Astrocyte (in vitro differentiated cells and primary cell): ENCODE measurements around the gene WDR37. TPM values are rescaled to one million over a fixed set of nuclear protein-coding genes. Genes with fewer than 3 reads are reported as not detected.

ENCODE experiments used
- DNase-seq: peaks from one replicate; pipeline ENCODE4 v3.0.0-alpha.2; 2010; ENCODE audit warnings: low read depth
- FAIRE-seq: peaks from 2 replicates; lab custom pipeline; 2011; peaks lifted over from hg19 to GRCh38; lab: Jason Lieb, UNC
- H2AFZ ChIP-seq: 2 replicates; pipeline ENCODE4 v1.6.0; 2012; ENCODE audit warnings: low read depth, low read length, inconsistent platforms
- H3K27ac ChIP-seq: 2 replicates; pipeline ENCODE4 v1.5.1; 2011; ENCODE audit warnings: low read depth, low read length, inconsistent platforms
- H3K27me3 ChIP-seq: 2 replicates; pipeline ENCODE4 v1.6.0; 2011; ENCODE audit warnings: low read length, inconsistent platforms; ENCODE audit not compliant: insufficient read depth
- H3K36me3 ChIP-seq: 2 replicates; pipeline ENCODE4 v1.5.1; 2011; ENCODE audit warnings: low read length, inconsistent platforms; ENCODE audit not compliant: insufficient read depth
- H3K4me1 ChIP-seq: 2 replicates; pipeline ENCODE4 v1.5.1; 2011; ENCODE audit warnings: low read length, inconsistent platforms; ENCODE audit not compliant: insufficient read depth
- H3K4me2 ChIP-seq: 2 replicates; pipeline ENCODE4 v1.6.0; 2012; ENCODE audit warnings: low read length, inconsistent platforms
- H3K4me3 ChIP-seq: 2 replicates; pipeline ENCODE4 v1.5.1; 2011; ENCODE audit warnings: low read depth, mild to moderate bottlenecking, low read length, inconsistent platforms; ENCODE audit not compliant: insufficient read depth
- H3K79me2 ChIP-seq: 2 replicates; pipeline ENCODE4 v1.6.0; 2012; ENCODE audit warnings: mild to moderate bottlenecking, low read length, inconsistent platforms; ENCODE audit not compliant: insufficient read depth
- H3K9ac ChIP-seq: 2 replicates; pipeline ENCODE4 v1.6.0; 2012; ENCODE audit warnings: mild to moderate bottlenecking, low read length, inconsistent platforms
- H3K9me3 ChIP-seq: 2 replicates; pipeline ENCODE4 v1.5.1; 2012; ENCODE audit warnings: low read depth, mild to moderate bottlenecking, low read length, inconsistent platforms; ENCODE audit not compliant: insufficient read depth
- H4K20me1 ChIP-seq: 2 replicates; pipeline ENCODE4 v1.6.0; 2012; ENCODE audit warnings: low read length, inconsistent platforms; ENCODE audit not compliant: insufficient read depth
- H3K27ac Mint-ChIP-seq: one replicate; pipeline ENCODE4 v1.8.0; 2021; ENCODE audit warnings: mild to moderate bottlenecking, mixed read lengths; ENCODE audit not compliant: unreplicated experiment
- H3K27me3 Mint-ChIP-seq: one replicate; pipeline ENCODE4 v1.8.0; 2021; ENCODE audit warnings: low read depth, mixed read lengths; ENCODE audit not compliant: unreplicated experiment
- H3K36me3 Mint-ChIP-seq: one replicate; pipeline ENCODE4 v1.8.0; 2021; ENCODE audit warnings: low read depth, mixed read lengths; ENCODE audit not compliant: unreplicated experiment
- H3K4me1 Mint-ChIP-seq: one replicate; pipeline ENCODE4 v1.8.0; 2021; ENCODE audit warnings: low read depth, mixed read lengths; ENCODE audit not compliant: unreplicated experiment
- H3K4me3 Mint-ChIP-seq: one replicate; pipeline ENCODE4 v1.8.0; 2021; ENCODE audit warnings: mild to moderate bottlenecking, moderate library complexity, mixed read lengths; ENCODE audit not compliant: unreplicated experiment
- H3K9me3 Mint-ChIP-seq: one replicate; pipeline ENCODE4 v1.8.0; 2021; ENCODE audit warnings: mild to moderate bottlenecking, mixed read lengths; ENCODE audit not compliant: unreplicated experiment
- EZH2 ChIP-seq: IDR thresholded peaks from 2 replicates; pipeline ENCODE4 v1.6.1; 2012; ENCODE audit warnings: mild to moderate bottlenecking, low read length, inconsistent platforms; ENCODE audit not compliant: insufficient read depth
- total RNA-seq: library from RNA; stranded (reverse); gene quantifications from 2 replicates; pipeline ENCODE4 v1.2.1, GENCODE V29; 2021
- TF ChIP-seq, protein P1 (sequence below): IDR thresholded peaks from 2 replicates; pipeline ENCODE4 v1.5.1; 2011; ENCODE audit warnings: low read depth, mild to moderate bottlenecking, inconsistent platforms, low read length, moderate library complexity; ENCODE audit not compliant: insufficient read depth

The WDR37 gene
- total RNA-seq, 1 donor from 2014 or later, result 22.8 TPM

DNA sequence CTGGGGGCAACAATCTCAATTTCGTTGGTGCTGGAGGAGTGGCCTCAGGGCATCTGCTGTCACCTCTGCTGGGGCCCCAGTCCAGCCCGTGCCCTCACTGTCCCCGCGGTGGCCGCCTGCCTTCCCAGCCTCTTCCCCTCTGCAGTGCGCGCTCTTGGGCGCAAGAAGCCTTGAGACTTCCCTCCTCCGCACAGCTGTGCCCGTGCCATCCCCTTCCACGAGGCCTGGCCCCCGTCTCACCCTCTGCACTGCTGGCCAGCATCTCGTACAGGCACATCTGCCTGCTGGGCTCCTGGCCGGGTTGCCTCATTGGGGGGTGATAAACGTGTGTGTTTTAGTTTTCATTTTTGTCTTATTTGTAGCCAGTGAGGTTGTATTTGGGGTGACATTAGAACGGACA is 44.5 kb upstream of the WDR37 start:
- Mint-ChIP-seq H3K27me3 (no peaks in the 10 kb centered on the region), H3K36me3 (peaks cover 35% of the 10 kb centered on the region), H3K9me3 (no peaks in the 10 kb centered on the region), H3K27ac (no peak overlapping the region), H3K4me1 (no peaks in the 10 kb centered on the region), H3K4me3 (no peak overlapping the region)
- H3K79me2 ChIP-seq, result peaks cover 24% of the 10 kb centered on the region
- H3K4me1 ChIP-seq, result no peaks in the 10 kb centered on the region
- no peak overlapping the region for H3K4me3 ChIP-seq
- no peak for TF ChIP-seq EZH2
- TF ChIP-seq, protein P1, sequence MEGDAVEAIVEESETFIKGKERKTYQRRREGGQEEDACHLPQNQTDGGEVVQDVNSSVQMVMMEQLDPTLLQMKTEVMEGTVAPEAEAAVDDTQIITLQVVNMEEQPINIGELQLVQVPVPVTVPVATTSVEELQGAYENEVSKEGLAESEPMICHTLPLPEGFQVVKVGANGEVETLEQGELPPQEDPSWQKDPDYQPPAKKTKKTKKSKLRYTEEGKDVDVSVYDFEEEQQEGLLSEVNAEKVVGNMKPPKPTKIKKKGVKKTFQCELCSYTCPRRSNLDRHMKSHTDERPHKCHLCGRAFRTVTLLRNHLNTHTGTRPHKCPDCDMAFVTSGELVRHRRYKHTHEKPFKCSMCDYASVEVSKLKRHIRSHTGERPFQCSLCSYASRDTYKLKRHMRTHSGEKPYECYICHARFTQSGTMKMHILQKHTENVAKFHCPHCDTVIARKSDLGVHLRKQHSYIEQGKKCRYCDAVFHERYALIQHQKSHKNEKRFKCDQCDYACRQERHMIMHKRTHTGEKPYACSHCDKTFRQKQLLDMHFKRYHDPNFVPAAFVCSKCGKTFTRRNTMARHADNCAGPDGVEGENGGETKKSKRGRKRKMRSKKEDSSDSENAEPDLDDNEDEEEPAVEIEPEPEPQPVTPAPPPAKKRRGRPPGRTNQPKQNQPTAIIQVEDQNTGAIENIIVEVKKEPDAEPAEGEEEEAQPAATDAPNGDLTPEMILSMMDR, result no peak
- no peaks in the 10 kb centered on the region for H3K9me3 ChIP-seq
- no peak overlapping the region for H3K4me2 ChIP-seq
- H4K20me1 ChIP-seq, result peaks cover 58% of the 10 kb centered on the region
- H2AFZ ChIP-seq, result no peak overlapping the region
- peaks cover 73% of the 10 kb centered on the region for H3K36me3 ChIP-seq
- H3K27me3 ChIP-seq, result no peaks in the 10 kb centered on the region
- H3K9ac ChIP-seq, result no peak overlapping the region
- DNase-seq (no peak), FAIRE-seq (no peak)
- no peak overlapping the region for H3K27ac ChIP-seq

DNA sequence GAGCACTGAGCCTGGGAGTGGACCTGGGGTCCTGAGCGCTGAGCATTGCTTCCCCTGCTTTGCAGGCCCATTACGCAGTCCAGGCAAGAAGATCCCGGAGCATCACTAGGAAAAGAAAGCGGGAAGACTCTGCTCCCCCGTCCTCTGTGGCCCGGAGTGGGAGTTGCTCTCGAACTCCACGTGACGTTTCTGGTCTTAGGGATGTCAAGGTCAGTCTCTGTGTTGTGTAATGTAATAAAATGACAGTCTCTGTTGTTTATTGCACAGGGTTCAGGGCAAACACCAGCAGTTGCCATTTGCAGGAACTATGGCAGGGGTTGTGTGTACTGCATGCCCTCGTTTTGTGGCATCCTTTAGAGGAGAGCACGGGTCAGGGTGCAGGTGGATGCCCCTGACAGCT is 40.5 kb upstream of the WDR37 start:
- no peak overlapping the region for H3K9ac ChIP-seq
- Mint-ChIP-seq H3K27ac (no peak overlapping the region), H3K36me3 (peaks cover 31% of the 10 kb centered on the region), H3K4me3 (no peak overlapping the region), H3K4me1 (no peaks in the 10 kb centered on the region), H3K27me3 (no peaks in the 10 kb centered on the region), H3K9me3 (no peaks in the 10 kb centered on the region)
- H3K4me1 ChIP-seq, result no peaks in the 10 kb centered on the region
- H3K36me3 ChIP-seq, result peaks cover 68% of the 10 kb centered on the region
- no peaks in the 10 kb centered on the region for H3K9me3 ChIP-seq
- H2AFZ ChIP-seq, result no peak overlapping the region
- no peaks in the 10 kb centered on the region for H3K27me3 ChIP-seq
- H3K4me2 ChIP-seq, result no peak overlapping the region
- TF ChIP-seq, protein P1, result no peak
- no peak for TF ChIP-seq EZH2
- DNase-seq, result no peak
- no peak overlapping the region for H3K27ac ChIP-seq
- H3K79me2 ChIP-seq, result peaks cover 8% of the 10 kb centered on the region
- FAIRE-seq, result no peak
- peaks cover 42% of the 10 kb centered on the region for H4K20me1 ChIP-seq
- no peak overlapping the region for H3K4me3 ChIP-seq

GRCh38 chr10:1019362-1019761 is 36.8 kb upstream of the WDR37 start:
- H3K36me3 ChIP-seq, result peaks cover 42% of the 10 kb centered on the region
- no peak overlapping the region for H3K4me2 ChIP-seq
- no peak overlapping the region for H3K27ac ChIP-seq
- DNase-seq (no peak), FAIRE-seq (no peak)
- H3K4me1 ChIP-seq, result no peaks in the 10 kb centered on the region
- no peaks in the 10 kb centered on the region for H3K27me3 Mint-ChIP-seq
- H3K27me3 ChIP-seq, result no peaks in the 10 kb centered on the region
- no peak overlapping the region for H3K4me3 Mint-ChIP-seq
- H3K79me2 ChIP-seq, result no peaks in the 10 kb centered on the region
- H3K9ac ChIP-seq, result no peak overlapping the region
- H2AFZ ChIP-seq, result no peak overlapping the region
- no peaks in the 10 kb centered on the region for H3K4me1 Mint-ChIP-seq
- peaks cover 24% of the 10 kb centered on the region for H4K20me1 ChIP-seq
- H3K36me3 Mint-ChIP-seq, result peaks cover 25% of the 10 kb centered on the region
- no peak overlapping the region for H3K27ac Mint-ChIP-seq
- H3K9me3 Mint-ChIP-seq, result no peaks in the 10 kb centered on the region
- TF ChIP-seq, protein P1, result no peak
- TF ChIP-seq EZH2, result no peak
- no peak overlapping the region for H3K4me3 ChIP-seq
- peaks cover 2% of the 10 kb centered on the region for H3K9me3 ChIP-seq
